Measurements from ENCODE around the gene IP6K2.
"Not testable (repeated sequence)": the region's sequence is repeated elsewhere in the genome, so short reads cannot be mapped to it uniquely, and the experiment has no call there.

IP6K2 gene, protein sequence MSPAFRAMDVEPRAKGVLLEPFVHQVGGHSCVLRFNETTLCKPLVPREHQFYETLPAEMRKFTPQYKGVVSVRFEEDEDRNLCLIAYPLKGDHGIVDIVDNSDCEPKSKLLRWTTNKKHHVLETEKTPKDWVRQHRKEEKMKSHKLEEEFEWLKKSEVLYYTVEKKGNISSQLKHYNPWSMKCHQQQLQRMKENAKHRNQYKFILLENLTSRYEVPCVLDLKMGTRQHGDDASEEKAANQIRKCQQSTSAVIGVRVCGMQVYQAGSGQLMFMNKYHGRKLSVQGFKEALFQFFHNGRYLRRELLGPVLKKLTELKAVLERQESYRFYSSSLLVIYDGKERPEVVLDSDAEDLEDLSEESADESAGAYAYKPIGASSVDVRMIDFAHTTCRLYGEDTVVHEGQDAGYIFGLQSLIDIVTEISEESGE

GRCh38 chr3:48716982-48717746 lies at the start of gene IP6K2:
Gene IP6K2 (minus strand): TSS chr3:48717221. CDS start chr3:48695291, 21,930 bp downstream.
- DNase-seq (ENCODE audit: low spot score): peak; percentile 98

DNA sequence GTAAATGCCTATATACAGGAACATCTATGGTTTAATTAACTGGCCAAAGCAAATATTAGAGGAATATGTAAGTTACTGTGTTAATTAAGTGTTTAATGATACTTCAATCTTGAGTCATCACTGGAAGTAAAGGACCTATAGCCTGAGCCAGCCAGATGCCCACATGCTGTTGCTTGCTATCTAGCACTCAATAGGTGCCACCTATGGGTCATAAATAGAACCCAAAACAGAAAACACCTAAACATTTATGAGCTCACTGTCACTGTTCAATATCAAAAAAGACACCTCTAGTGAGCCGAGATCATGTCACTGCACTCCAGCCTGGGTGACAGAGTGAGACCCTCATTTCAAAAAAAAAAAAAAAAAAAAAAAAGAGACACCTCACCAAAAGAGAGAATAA lies 48.4 kb upstream of the IP6K2 start:
- no peak for DNase-seq (ENCODE audit: low spot score)

GRCh38 chr3:48762816-48763215 lies 45.8 kb upstream of the IP6K2 start:
- DNase-seq (ENCODE audit: low spot score): no peak

DNA sequence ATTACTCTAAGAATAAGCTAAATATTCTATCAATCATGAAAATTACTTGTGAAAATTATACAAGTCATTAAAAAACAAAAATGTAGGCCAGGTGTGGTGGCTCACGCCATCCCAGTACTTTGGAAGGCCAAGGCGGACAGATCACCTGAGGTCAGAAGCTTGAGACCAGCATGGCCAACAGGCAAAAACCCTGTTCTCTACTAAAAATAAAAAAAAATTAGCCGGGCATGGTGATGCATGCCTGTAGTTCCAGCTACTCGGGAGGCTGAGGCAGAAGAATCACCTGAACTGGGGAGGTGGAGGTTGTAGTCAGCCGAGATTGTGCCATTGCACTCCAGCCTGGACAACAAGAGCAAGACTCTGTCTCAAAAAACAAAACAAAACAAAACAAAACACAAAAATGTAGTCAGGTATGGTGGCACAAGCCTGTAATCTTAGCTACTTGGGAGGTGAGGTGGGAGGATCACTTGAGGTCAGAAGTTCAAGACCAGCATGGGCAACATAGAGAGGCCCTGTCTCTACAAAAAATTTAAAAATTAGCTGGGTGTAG lies 43.0 kb upstream of the IP6K2 start:
- DNase-seq (ENCODE audit: low spot score): not testable (repeated sequence)

DNA sequence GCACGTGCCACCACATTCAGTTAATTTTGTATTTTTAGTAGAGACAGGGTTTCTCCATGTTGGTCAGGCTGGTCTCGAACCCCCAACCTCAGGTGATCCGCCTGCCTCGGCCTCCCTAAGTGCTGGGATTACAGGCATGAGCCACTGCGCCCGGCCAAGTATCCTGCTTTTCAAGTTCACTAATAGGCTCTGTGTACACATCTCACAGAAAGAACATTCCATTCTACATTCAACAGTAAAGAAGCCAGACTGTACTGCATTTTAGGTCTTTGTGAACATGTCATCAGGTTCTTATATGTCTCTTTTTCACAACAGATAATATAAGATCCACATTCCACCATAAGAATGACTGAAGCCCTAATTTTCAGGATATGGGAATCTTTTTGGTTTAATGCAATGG lies 42.5 kb upstream of the IP6K2 start:
- DNase-seq (ENCODE audit: low spot score): not testable (repeated sequence)

DNA sequence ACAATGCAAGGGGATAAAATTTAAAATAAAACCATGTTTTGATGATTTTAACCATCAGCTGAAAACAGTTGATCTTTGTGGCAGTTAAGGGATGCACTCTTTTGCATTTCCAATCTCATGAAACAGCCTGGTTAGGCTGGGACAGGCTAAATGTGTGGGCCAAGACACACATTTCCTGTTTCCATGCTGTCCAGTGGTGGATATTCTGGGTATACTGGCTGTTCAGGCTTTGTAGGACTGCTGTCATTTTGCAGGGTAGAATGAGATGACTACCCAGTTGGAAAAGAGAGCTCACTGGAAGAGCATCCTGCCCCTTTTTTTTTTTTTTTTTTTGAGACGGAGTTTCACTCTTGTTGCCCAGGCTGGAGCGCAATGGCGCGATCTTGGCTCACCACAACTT lies 42.0 kb upstream of the IP6K2 start:
- DNase-seq (ENCODE audit: low spot score): no peak

- DNase-seq (ENCODE audit: low spot score): no peak
Observed at GRCh38 chr3:48756640-48757039, 39.6 kb upstream of the IP6K2 start.

- DNase-seq (ENCODE audit: low spot score): no peak
Observed at GRCh38 chr3:48750856-48751255, 33.8 kb upstream of the IP6K2 start.

DNA sequence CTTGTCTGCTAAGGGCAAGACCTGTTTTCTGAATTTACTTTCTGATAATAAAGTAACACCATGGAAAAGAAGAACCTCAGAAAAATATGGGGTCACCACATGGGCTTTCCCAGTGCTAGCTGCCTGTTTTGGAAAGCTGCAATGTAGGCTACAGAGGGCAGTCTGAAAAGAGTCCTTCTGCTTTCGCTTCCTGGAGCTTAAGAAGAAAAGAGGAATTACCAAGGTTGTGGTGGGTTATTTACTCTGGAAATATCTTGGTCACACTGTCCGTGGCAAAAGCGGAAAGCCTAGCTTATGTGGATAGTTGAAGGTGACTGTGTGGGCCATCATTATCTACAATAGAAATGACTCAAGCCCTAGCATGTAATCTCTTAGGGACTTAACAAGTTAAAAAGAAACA lies 31.7 kb upstream of the IP6K2 start:
- DNase-seq (ENCODE audit: low spot score): peak; percentile 38

- DNase-seq (ENCODE audit: low spot score): no peak
Observed at GRCh38 chr3:48747706-48748105, 30.7 kb upstream of the IP6K2 start.

- DNase-seq (ENCODE audit: low spot score): peak; percentile 88
Observed at GRCh38 chr3:48747015-48747615, 30.1 kb upstream of the IP6K2 start.

DNA sequence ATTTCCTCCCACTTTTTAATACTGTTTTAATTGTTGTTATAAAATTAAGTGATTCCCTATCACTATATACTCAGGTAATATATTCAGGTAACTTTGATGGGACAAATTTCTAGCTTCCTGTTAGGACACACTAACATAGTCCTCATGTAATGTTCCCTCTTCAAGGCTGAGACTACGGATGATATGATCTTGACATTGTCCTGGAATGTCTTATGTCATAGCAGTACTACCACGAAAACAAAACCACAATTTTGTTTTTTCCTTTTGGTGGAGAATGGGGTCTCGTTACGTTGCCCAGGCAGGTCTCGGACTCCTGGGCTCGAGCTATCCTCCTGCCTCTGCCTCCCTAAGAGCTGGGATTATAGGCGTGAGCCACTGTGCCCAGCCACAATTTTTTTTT lies 26.8 kb upstream of the IP6K2 start:
- DNase-seq (ENCODE audit: low spot score): no peak

DNA sequence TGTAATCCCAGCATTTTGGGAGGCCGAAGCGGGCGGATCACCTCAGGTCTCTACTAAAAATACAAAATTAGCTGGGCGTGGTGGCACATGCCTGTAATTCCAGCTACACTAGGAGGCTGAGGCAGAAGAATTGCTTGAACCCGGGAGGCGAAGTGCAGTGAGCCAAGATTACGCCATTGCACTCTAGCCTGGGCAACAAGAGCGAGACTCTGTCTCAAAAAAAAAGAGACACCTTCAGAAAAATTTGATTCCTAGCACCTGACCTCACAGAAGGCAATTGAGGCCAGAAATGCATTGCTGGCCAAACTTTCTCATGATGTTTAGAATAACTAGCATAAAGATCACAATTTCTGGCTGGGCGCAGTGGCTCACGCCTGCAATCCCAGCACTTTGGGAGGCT lies 24.2 kb upstream of the IP6K2 start:
- DNase-seq (ENCODE audit: low spot score): not testable (repeated sequence)

DNA sequence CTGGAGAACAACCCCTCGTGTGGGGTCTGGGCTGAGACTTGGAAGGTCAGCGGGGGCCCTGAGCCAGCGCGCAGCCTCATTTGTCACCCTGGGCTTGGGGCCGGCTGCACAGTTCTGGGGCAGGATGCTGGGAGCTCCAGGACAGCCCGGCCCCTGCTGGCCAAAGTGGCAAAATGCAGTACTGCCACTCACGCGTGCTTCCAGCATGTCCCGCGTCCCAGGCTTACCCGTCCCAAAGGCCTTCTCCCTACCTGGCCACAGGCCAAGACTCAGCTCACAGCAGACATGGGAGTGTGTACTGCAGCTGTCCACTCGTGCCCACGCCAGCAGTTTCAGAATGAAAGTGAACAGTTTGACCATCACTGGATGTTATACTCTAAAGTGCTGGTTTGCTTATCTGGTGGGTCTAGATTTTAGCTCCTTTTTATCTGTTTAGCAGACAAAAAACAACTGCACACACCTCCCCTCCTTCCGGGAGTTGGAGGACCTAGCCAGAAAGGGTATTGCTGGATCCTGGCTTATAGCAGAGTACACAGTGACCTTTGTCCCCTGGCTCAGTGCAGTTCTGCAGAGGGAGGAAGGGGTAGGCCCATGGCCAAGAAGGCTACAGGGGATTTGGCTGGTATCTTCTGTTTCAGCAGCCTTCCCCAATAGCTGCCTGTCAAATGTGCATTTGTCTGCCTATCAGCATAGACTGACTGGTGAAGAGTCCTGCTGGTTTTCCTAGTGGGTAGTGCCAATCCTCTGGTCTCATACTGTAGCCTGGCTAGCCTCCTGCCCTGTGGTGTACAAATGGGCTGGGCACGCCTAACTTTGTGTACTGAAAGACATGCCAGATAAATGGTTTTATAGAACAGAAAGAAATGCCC lies 23.2 kb upstream of the IP6K2 start:
- DNase-seq (ENCODE audit: low spot score): peak; percentile 95

GRCh38 chr3:48739617-48739954 lies 22.6 kb upstream of the IP6K2 start:
- no peak for DNase-seq (ENCODE audit: low spot score)

DNA sequence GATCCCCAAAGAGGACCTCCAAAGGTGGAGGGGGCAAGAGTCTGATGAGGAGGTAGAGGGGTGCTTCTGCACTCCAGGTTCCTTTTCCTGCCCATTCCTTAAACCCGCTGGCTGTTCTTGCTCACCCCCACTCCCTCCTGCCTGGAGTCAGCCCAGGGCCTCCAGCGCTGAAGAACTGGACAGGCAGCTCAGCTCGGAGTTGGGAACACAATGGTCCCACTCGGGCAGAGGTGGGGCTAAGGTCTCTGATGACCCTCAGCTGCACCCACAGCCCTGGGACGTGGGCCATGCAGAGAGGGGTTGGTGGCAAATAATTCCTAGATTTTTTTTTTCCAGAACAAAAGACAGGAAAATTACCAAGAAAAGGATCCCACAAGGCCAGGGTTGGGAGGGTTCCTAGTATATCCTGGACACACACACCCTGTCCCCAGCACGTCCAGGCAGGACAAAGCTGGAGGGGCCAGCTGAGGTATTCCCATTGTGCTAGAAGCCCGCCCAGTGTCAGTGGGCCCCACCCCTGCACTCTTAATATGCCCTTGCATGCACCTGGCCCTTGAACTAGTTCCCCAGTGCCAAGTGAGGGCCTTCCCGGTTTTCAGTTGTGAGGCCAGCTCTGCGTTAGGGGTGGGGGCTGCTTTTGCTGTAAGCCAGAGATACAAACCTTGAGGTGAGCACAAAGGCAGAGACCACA lies 22.1 kb upstream of the IP6K2 start:
- no peak for DNase-seq (ENCODE audit: low spot score)

- DNase-seq (ENCODE audit: low spot score): no peak
Observed at GRCh38 chr3:48738144-48738536, 21.1 kb upstream of the IP6K2 start.

DNA sequence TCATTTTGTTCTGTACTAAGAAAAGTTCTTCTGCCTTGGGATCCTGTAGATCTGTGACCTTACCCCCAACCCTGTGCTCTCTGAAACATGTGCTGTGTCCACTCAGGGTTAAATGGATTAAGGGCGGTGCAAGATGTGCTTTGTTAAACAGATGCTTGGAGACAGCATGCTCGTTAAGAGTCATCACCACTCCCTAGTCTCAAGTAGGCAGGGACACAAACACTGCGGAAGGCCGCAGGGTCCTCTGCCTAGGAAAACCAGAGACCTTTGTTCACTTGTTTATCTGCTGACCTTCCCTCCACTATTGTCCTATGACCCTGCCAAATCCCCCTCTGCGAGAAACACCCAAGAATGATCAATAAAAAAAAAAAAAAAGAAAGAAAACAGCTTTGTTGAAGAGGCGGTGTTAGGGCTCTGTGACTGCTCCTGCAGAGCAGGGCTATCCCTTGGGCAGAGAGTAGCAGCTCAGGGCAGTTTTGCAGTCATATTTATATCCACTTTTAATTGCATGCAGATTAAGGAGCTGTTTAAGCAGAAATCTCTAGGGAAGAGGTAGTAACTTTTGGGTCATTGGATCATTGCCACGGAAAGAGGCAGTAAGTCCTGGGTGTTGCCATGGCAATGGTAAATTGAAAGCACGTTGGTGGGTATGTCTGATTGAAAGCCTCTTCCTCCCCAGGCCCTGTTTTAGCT lies 18.2 kb upstream of the IP6K2 start:
- DNase-seq (ENCODE audit: low spot score): not testable (repeated sequence)

DNA sequence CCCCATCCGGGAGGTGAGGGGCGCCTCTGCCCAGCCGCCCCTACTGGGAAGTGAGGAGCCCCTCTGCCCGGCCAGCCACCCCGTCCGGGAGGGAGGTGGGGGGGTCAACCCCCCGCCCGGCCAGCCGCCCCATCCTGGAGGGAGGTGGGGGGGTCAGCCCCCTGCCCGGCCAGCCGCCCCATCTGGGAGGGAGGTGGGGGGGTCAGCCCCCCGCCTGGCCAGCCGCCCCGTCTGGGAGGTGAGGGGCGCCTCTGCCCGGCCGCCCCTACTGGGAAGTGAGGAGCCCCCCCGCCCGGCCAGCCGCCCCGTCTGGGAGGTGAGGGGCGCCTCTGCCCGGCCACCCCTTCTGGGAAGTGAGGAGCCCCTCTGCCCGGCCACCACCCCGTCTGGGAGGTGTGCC lies 17.5 kb upstream of the IP6K2 start:
- not testable (repeated sequence) for DNase-seq (ENCODE audit: low spot score)

DNA sequence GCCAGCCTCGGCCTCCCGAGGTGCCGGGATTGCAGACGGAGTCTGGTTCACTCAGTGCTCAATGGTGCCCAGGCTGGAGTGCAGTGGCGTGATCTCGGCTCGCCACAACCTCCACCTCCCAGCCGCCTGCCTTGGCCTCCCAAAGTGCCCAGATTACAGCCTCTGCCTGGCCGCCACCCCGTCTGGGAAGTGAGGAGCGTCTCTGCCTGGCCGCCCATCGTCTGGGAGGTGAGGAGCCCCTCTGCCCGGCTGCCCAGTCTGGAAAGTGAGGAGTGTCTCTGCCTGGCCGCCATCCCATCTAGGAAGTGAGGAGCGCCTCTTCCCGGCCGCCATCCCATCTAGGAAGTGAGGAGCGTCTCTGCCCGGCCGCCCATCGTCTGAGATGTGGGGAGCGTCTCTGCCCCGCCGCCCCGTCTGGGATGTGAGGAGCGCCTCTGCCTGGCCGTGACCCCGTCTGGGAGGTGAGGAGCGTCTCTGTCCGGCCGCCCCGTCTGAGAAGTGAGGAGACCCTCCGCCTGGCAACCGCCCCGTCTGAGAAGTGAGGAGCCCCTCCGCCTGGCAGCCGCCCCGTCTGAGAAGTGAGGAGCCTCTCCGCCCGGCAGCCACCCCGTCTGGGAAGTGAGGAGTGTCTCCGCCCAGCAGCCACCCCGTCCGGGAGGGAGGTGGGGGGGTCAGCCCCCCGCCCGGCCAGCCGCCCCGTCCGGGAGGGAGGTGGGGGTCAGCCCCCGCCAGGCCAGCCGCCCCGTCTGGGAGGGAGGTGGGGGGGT lies 16.9 kb upstream of the IP6K2 start:
- DNase-seq (ENCODE audit: low spot score): not testable (repeated sequence)
